Cortex of kidney (tissue), 1 donor: ENCODE measurements around the gene GPR4.
"Not testable (repeated sequence)": the region's sequence is repeated elsewhere in the genome, so short reads cannot be mapped to it uniquely, and the experiment has no call there.

ENCODE experiments used
- DNase-seq: peaks from one replicate; lab custom pipeline; 2025; lab: John Stamatoyannopoulos, UW

The GPR4 gene

DNA sequence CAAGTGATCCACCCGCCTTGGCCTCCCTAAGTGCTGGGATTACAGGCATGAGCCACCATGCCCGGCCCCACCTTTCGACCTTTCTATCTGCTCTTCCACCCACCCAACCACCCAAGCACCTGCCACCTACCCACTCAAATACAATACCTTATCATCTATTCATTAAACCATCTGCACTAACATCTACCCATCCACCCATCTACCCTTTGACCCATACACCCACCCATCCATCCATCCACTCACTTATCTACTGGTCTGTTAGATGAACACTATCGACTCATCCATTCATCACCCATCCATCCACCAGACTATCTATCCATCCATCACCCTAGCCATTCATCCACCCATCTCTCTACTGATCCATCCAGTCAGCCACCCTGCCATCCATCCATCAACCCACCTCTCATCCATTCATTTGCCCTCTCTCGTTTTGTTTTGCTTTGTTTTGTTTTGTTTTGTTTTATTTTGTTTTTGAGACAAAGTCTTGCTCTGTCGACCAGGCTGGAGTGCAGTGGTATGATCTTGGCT is 20.0 kb upstream of the GPR4 start:
- no peak for DNase-seq

DNA sequence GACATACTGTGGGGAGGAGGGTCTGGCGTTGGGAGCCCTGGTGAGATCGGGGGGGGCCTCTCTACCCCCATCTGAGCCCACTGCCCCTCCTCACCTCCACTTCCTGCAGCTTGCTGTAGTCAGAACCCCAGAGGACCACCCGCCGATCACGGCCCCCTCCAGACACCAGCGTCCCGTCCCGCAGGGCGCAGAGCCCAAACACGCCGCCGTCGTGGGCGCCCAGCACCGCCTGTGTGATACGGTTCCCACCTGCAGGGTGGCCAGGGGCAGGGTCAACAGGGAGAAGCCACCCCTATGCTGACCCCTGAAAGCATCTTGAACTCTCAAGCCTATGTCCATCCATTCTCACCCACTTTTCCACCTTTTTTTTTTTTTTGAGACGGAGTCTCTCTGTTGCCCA is 19.4 kb upstream of the GPR4 start:
- no peak for DNase-seq

DNA sequence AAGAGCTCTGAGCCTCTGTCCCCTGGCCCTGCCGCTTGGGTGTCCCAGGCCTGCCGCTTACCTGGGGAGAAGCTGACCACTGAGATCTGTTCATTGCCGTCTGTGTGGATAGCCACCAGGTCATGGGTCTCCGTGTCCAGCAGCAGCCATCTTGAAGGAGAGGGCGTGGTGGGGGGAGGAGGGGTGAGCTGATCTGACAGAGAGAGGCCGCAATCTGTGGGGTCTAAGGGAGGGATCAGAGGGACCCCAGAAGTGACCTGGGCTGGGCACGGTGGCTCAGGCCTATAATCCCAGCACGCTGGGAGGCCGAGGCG is 14.6 kb upstream of the GPR4 start:
- DNase-seq, result no peak

DNA sequence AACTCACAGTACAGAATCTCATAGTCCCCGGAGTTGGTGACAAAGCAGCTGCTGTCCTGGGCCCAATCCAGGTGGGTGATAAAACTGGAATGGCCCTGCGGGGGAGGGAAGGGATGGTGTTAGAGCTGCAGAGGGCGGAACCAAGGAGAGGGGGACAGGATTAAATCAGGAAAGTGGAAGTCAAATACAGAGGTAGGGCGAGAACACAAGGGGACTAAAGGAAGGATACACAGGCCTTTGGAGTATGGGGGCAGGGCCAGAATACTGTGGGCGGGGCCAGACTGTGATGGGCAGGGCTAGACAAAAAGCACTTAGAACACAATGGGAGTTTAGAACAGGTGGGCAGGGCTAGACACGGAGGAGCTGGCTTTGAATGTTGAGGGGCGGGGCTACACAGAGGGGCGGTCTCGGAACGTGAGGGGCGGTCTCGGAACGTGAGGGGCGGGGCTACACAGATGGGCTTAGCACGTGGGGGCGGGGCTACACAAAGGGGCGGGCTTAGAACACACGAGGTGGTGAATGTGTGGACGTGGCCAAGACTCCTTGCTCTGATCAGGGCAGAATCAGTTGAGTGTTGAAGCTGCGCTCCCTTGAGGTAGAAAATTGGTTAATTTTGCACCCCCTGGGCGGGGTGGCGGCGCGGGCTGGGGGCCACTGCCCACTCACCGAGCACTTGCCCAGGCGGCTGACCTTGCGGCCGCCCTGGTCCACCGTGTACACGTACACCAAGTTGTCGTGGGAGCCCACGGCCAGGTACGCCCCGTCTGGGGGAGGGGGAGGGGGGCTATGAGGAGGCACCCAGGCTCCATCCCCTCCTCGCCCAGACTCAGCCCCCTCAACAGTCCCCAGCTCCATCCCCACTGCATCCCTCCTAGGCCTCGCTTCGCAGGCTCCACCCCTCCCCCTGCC is 14.0 kb upstream of the GPR4 start:
- no peak for DNase-seq

DNA sequence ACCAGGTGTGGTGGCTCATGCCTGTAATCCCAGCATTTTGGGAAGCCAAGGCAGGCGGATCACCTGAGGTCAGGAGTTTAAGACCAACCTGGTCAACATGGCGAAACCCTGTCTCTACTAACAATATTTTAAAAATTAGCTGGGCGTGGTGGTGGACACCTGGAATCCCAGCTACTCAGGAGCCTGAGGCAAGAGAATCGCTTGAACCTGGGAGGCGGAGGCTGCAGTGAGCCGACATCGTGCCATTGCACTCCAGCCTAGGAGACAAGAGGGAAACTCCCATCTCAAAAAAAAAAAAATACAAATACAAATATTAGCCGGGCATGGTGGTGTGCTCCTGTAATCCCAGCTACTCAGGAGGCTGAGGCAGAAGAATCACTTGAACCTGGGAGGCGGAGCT is 13.0 kb upstream of the GPR4 start:
- DNase-seq, result not testable (repeated sequence)

DNA sequence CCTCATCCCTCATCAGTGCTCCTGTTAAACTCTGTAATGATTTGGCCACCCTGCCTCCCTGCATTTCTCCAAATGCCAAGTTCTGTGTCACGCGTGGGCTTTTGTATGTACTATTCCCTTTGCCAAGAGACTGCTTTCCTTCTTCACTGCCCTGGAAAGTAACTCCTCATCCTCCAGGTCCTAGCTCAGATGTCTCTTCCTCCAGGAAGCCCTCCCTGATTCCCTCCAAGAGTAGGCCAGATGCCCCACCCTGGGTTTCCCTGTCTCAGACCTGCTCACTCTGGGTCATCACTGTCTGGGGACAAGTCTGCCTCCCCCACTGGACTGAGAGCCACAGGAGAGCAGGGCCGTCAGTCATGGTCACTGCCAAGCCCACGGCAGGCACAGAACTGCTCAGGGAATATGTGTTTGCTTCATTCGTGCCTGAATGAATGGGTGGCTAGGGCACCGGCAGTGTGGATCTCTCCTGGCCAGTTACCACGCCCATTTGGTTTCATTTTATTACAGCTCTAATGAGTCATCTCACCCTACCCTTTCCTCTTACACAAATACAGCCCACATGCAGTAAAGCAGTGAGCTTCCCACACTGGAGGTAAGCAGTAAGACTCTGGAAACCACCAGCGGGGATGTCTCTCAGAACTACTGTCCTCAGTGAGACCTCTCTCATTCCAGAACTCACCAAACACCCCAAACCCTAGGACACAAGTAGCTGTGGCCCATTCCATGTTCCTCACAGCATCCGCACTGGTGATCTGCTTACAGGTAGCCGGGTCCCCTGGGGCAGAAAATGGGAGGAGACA is 12.1 kb upstream of the GPR4 start:
- DNase-seq, result no peak

DNA sequence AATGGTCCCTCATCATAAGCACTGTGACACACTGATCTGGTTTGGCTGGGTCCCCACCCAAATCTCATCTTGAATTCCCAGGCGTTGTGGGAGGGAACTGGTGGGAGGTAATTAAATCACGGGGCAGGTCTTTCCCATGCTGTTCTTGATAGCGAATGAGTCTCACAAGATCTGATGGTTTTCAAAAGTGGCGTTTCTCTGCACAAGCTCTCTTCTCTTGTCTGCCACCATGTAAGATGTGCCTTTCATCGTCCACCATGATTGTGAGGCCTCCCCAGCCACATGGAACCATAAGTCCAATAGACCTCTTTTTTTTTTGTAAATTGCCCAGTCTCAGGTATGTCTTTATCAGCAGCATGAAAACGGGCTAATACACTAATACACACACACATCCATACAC is 6.9 kb upstream of the GPR4 start:
- no peak for DNase-seq

DNA sequence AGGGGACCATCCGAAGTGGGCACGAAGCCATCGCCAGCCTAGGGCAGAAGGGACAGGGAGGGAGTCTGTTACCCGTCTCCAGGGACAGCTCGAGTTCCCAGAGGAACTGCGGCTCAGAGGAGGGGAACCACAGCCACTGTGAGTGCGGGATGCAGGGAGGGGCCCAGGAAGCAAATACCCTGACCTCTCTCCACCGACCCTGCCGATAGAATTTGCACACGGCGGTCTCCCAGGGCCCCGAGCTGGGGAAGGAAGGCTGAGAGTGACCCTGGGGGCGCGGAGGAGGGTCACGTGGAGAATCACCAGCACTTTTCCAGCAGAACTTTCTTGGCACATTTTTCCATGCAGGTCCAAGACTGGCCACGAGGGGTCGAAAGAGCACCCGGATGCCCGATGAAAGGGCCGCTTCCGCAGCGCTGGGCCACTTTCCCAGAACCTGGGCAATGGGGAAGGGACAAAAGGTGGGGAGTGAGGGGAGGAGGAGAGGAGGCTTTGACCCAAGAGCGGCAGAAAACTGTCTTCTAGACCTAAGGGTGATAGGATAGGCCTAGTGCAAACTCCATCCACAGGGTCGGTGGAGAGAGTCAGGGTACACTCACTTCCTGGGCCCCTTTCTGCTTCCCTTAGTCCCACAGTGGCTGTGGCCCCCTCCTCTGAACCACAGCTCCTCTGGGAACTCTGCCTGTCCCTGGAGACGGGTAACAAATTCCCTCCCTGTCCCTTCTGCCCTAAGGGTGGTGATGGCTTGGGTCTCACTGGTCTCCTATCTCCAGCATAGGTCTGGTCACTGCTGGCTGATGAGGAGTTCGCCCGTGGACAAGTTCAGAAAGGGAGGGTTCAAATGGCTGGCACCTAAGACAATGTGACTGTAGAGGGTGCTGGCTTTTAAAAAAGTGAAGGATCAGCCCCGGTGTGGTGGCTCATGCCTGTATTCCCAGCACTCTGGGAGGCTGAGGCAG is 5.3 kb upstream of the GPR4 start:
- no peak for DNase-seq

DNA sequence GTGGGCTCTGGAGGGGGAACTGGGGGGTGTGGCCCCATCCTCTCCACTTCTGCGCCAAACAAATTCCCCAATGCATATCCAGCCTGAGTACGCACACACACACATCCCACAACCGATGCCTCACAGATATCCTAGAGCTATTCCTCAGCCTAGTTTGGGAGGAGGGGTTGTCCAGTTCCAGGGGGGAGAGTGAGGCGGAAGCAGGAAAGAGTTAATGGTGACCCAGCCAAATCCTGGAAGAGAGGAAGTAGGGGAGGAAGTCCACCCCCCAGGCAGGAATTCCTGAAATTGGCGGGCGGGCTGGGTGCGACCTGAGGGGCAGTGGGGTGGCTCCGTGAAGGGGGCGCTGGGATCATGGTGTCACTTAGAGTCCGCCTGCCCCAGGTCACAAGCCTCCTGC is 897 bp downstream of the GPR4 start:
- no peak for DNase-seq

DNA sequence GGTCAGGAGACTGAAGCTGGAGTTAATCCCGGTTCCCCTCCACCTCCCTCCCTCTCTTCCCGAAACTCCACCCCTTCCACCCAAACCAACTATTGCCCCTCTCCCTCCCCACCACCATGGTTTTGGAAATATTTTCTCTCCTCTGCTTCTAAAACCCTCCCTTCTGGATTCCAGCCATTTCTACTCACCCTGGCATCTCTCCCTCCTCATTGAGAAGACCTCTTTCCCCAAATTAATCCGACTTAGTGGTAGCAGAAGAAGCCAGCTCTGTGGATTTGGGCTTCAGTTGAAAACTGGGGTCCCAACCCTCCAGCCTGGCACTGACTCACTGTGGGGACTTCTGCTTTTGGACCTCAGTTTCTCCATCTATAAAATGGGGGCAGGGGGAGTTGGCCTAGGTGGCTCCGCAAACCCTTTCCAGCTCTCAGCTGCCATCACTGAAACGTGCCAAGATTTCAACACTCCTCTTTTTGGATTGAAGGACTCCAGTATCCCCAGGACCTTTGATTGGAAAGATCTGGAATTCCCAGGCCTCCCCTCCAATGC is 1.6 kb downstream of the GPR4 start:
- DNase-seq, result no peak

DNA sequence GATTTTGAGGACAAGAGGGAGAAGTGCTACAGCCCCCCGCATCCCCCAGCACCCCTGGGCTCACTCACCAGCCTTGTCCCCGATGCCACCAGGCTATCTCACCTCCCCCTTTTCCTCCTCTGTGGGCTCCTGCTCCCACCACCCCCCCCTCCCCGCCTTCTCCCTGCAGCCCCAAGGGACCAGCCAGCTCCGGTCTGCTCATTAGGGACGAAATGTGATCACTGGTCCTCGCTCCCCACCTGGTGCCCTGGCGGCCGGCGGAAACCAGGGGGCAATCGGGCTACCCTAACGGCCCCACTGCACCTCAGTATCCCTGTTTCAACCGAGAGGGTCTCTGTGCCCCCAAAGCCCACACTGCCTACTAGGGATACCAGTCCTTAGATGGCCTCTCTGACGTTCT is 2.7 kb downstream of the GPR4 start:
- DNase-seq, result no peak

DNA sequence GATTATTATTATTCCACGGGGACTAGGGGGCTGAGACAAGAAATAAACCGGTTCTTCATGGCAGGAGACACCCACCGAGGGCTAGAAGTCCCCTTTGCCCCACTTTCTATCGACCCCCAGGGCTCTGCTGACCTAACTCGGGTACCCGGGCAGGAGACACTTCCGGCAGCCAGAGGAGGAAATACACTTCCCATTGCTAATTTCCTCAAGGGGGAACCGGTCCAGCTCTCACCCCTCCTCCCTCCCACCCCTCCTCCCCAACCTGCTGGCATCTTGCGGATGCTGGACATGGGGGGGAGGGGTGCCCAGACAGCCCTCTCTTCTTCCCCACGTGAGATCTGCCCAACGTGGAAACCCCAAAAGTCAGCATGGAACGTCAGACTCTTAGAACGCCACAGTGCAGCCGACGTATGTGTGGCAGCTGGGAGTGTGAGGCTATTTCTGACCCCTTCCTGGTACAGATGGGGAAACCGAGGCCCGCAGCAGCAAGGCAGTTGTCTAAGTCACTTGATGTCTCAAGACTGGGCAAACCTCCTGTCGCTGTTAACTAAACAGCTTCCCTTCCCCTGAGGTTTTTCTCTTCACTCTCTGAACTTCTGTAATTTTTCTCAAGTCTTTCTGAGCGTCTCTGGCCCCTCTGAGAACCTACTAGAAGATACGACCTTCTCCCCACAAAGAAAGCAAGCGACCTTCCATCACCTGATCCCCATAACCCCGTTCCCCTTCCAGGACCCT is 3.6 kb downstream of the GPR4 start:
- DNase-seq, result no peak

DNA sequence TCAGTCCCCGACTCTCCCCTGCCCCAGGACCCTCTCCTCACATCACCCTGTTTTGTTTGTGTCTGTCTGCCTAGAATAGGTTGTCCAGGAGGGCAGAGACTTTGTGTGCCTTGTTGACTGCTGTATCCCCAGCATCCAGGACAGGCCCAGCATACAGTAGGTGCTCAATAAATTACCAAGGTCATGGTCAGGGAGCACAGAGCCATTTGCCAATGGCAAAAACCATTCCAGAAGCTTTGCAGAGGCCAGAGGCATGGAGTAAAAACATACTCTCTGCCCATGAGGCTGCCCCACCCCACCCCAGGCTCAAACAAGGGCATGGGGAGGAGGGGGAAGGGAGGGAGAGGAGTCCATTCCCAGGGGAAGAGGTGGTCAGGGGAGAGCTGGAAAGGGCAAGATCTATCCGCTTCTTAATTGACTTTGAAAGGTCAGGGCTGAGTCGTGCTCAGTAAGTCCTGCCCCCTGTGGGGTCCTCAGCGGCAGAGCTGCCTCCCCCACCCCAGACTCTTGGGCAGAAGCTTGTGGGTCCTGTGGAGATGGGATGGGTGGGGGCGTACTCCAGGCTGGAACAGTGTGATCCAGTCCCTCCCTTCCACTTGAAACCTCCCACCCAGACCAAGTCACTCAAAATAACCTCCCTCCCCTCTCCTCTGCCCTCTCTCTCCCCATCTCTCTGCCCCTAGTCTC is 4.4 kb downstream of the GPR4 start:
- DNase-seq, result no peak

DNA sequence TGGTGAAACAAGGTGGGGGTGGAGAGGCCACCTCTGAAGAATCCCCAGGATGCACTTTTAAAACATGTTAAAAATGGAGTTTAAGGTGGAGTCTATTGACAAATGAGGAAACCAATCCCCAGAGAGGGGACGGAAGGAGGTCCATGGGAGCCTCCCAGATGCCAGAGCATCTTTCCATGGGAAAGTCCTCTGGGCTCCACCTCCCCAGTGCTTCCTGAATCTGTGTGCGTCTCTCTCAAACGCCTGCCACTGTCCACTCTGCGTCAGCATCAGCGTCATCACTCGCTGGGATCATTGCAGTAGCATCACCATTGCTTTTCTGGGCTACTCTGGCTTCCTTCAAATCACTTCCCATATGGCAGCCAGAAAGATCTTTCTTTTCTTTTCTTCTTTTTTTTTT is 6.2 kb downstream of the GPR4 start:
- DNase-seq, result no peak

DNA sequence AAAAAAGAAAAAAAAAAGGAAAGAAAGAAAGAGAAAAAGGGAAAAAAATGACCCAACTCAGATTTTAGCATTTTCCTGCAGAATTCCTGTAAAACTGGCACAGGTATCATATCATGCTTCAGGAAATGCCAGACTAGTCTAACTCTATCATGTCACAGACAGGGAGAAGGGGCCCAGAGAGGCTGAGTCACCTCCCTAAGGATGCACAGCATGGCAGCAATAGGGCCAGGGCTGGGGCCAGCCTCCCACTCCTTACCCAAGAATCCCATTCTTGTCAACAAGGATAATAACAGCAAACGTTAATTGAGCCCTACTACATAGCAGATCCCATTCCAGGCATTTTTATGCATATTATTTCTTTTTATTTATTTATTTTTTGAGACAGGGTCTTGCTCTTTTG is 8.5 kb downstream of the GPR4 start:
- no peak for DNase-seq

DNA sequence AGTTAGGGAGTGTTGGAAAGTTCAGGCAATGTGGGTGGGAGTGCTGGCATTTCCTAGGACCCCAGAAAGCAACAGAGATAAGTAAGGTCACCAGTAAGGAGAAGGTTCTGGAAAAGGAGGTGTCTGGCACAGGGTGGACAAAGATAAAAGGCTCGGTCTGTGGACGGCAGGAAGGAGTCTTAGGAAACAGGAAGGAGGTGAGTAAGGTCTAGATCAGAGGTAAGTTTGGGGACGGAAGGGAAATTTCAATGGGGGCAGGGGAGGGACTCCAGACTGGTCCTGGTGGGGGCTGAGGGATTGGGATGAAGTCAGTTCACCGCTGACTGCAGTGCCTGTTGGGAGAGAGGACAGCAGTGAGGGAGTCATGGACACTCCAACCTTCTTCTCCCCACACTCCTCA is 9.6 kb downstream of the GPR4 start:
- DNase-seq, result no peak

DNA sequence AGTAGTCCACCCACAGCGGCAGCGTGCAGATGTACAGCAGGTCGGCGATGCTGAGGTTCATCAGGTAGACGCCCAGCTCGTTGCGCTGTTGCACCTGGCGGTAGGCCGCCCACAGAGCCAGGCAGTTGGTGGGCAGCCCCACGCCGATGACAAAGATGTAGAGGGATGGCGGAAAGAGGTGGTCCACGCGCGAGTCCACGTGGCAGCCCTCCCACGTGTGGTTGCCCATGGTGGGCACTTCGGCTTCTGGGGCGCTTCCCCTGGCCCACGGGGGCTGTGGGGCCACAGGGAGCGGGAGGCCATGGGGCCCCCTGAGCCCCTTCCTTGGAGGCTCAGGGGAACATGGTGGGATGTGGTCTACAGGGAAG is 10.4 kb downstream of the GPR4 start:
- DNase-seq, result no peak

DNA sequence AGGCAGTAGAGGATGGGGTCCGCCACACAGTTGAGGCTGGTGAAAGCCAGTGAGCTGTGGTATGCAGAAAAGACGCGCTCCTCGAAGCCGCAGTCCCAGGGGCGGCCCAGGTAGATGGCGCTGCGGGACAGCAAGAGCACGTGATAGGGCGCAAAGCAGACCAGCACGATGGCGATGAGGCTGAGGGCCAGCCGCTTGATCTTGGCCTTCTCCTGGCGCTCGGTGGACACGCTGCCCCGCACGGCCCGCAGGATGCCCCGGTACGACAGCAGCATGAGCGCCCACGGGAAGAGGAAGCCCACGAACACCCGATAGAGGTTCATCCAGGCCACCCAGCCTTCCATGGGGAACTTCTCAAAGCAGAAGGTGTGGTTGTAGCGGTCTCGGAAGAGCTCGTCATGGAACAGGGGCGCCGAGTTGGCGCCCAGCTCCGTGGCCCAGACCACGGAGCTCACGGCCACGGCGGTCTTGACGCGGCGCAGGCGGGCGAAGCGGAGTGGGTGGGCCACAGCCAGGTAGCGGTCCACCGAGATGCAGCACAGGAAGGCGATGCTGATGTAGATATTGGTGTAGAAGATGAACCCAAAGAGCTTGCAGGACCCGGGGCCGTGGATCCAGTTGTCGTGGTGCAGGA is 10.9 kb downstream of the GPR4 start:
- no peak for DNase-seq

DNA sequence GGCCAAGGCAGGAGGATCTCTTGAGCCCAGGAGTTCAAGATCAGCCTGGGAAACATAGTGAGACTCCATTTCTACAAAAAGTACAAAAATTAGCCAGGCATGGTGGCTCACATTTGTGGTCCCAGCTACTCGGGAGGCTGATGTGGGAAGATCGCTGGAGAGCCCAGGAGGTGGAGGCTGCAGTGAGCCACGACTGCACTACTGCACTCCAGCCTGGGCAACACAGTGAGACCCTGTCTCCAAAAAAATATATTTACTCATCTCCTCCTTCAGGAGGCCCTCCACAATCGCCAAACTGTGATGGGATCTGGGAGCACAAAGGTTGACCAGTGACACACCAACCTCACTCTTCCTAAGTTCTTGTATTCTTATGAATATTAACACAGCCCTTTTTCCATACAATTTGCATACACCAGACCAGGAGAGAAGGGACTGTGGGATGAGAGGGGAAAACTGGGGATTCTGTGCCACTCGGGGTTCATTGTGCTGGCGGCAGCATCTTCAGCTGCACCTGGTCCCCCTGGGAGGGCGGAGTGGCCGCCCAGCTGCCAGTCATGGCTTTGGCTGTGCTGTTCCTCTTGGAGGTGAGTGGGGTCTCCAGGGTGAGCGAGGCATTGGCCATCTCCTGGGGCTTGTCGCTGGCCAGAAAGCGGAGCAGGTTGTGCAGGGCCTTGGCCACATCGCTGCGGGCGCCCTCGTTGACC is 11.6 kb downstream of the GPR4 start:
- no peak for DNase-seq
